ENCODE data around the gene RBMS1. TPM values are rescaled to one million over a fixed set of nuclear protein-coding genes. Genes with fewer than 3 reads are reported as not detected.
A peak's percentile ranks its signal among the peaks of the same experiment; 100 is the strongest.

RBMS1 gene
- total RNA-seq, 4 donors from 2014 or later, result 26.3 to 52.5 (median 37.5) TPM

- 0 to 6% methylated on average over 1 of the region's 1 CpG for WGBS, 2 donors
- TF ChIP-seq CTCF (IDR thresholded peaks at IDR 0.05) (peak; percentile 37 to 83 (median 76)), POLR2A (IDR thresholded peaks at IDR 0.05) (no peak)
- Histone ChIP-seq H3K36me3 (no peaks in the 10 kb centered on the region), H3K27ac (no peak overlapping the region), H3K9me3 (no peaks in the 10 kb centered on the region), H3K4me1 (peaks cover 0 to 45% (median 5%) of the 10 kb centered on the region in 3 donors), H3K4me3 (no peak overlapping the region), H3K27me3 (no peaks in the 10 kb centered on the region)
- intact Hi-C loops (cut with DNase I), result loop anchor here (5.0 kb wide), 1 partner anchor 70 kb away; no protein-coding TSS in a partner anchor
- no peak for DNase-seq
Observed at GRCh38 chr2:160252278-160252887, 241.2 kb downstream of the RBMS1 start.

GRCh38 chr2:160251569-160251968 lies 242.0 kb downstream of the RBMS1 start:
- Histone ChIP-seq H3K9me3 (no peaks in the 10 kb centered on the region), H3K27me3 (no peaks in the 10 kb centered on the region), H3K27ac (no peak overlapping the region), H3K4me3 (no peak overlapping the region), H3K4me1 (peaks cover 0 to 44% (median 5%) of the 10 kb centered on the region in 3 donors), H3K36me3 (no peaks in the 10 kb centered on the region)
- TF ChIP-seq POLR2A (IDR thresholded peaks at IDR 0.05), result no peak
- intact Hi-C loops (cut with DNase I), result loop anchor here (5.0 kb wide), 1 partner anchor 71 kb away; no protein-coding TSS in a partner anchor
- no peak for DNase-seq

GRCh38 chr2:160249876-160250275 lies 243.7 kb downstream of the RBMS1 start:
- intact Hi-C loops (cut with DNase I), result loop anchor here (5.0 kb wide), 1 partner anchor 72 kb away; no protein-coding TSS in a partner anchor
- WGBS, 2 donors, result 73 to 89% methylated on average over 1 of the region's 1 CpG
- DNase-seq, result no peak
- Histone ChIP-seq H3K4me1 (peaks cover 0 to 38% (median 5%) of the 10 kb centered on the region in 3 donors), H3K36me3 (no peaks in the 10 kb centered on the region), H3K27me3 (no peaks in the 10 kb centered on the region), H3K9me3 (no peaks in the 10 kb centered on the region), H3K27ac (no peak overlapping the region), H3K4me3 (no peak overlapping the region)
- TF ChIP-seq CTCF (IDR thresholded peaks at IDR 0.05), result no peak
- TF ChIP-seq POLR2A (IDR thresholded peaks at IDR 0.05), result no peak

- Histone ChIP-seq H3K4me1 (peaks cover 1 to 26% (median 6%) of the 10 kb centered on the region in 3 donors), H3K4me3 (no peak overlapping the region), H3K36me3 (no peaks in the 10 kb centered on the region), H3K9me3 (no peaks in the 10 kb centered on the region), H3K27me3 (no peaks in the 10 kb centered on the region), H3K27ac (no peak overlapping the region)
- TF ChIP-seq CTCF (IDR thresholded peaks at IDR 0.05) (no peak), POLR2A (IDR thresholded peaks at IDR 0.05) (no peak)
- DNase-seq, result no peak
- WGBS, 2 donors, result 56 to 64% methylated on average over 6 of the region's 6 CpGs
- intact Hi-C loops (cut with DNase I), result no loop called here
Observed at GRCh38 chr2:160247296-160248035, 246.1 kb downstream of the RBMS1 start.

GRCh38 chr2:160246356-160246755 lies 247.3 kb downstream of the RBMS1 start:
- H3K36me3 ChIP-seq, result no peaks in the 10 kb centered on the region
- H3K9me3 ChIP-seq, result no peaks in the 10 kb centered on the region
- WGBS, 2 donors, result 80 to 93% methylated on average over 2 of the region's 2 CpGs
- no peak for TF ChIP-seq POLR2A (IDR thresholded peaks at IDR 0.05)
- no peak for TF ChIP-seq CTCF (IDR thresholded peaks at IDR 0.05)
- intact Hi-C loops (cut with DNase I), result no loop called here
- DNase-seq, result no peak
- H3K27me3 ChIP-seq, result no peaks in the 10 kb centered on the region
- peaks cover 7 to 27% (median 17%) of the 10 kb centered on the region in 3 donors for H3K4me1 ChIP-seq
- H3K4me3 ChIP-seq, result no peak overlapping the region
- no peak overlapping the region for H3K27ac ChIP-seq

Data from esophagus squamous epithelium (tissue), 5 donors.